AG09319 (cell line): ENCODE data around the gene SURF6.
"Not testable (repeated sequence)": the region's sequence is repeated elsewhere in the genome, so short reads cannot be mapped to it uniquely, and the experiment has no call there.

Source experiments
- DNase-seq: peaks from one replicate; pipeline ENCODE4 v3.0.0-alpha.2; 2010; ENCODE audit warnings: low read depth; ENCODE audit errors: extremely low read depth
- TF ChIP-seq, protein P1 (sequence below): IDR thresholded peaks from 2 replicates; pipeline ENCODE4 v1.5.1; 2011; ENCODE audit warnings: low read depth, mild to moderate bottlenecking, inconsistent platforms, low read length, moderate library complexity

SURF6 gene

DNA sequence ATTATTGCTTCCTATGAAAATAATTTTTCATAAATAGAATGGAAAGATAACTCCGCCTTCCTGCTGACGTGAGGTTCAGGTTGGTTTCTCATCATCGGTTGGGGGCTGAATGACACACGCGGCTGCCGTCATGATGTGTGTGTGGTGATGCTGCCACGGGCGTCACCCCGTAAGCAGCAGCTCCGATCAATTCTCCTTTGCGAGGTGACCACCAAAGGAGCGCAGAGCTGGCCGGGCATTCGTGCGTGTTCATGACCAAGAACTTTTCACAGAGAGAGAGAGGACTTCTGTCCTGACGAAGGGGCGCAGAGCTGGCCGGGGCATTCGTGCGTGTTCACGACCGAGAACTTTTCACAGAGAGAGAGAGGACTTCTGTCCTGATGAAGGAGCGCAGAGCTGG is 30.3 kb downstream of the SURF6 start:
- TF ChIP-seq, protein P1, sequence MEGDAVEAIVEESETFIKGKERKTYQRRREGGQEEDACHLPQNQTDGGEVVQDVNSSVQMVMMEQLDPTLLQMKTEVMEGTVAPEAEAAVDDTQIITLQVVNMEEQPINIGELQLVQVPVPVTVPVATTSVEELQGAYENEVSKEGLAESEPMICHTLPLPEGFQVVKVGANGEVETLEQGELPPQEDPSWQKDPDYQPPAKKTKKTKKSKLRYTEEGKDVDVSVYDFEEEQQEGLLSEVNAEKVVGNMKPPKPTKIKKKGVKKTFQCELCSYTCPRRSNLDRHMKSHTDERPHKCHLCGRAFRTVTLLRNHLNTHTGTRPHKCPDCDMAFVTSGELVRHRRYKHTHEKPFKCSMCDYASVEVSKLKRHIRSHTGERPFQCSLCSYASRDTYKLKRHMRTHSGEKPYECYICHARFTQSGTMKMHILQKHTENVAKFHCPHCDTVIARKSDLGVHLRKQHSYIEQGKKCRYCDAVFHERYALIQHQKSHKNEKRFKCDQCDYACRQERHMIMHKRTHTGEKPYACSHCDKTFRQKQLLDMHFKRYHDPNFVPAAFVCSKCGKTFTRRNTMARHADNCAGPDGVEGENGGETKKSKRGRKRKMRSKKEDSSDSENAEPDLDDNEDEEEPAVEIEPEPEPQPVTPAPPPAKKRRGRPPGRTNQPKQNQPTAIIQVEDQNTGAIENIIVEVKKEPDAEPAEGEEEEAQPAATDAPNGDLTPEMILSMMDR, result no peak
- DNase-seq, result no peak

GRCh38 chr9:133304477-133305377 is 31.3 kb downstream of the SURF6 start:
- no peak for DNase-seq
- TF ChIP-seq, protein P1, result no peak

GRCh38 chr9:133304158-133304470 is 31.9 kb downstream of the SURF6 start:
- no peak for DNase-seq
- TF ChIP-seq, protein P1, result no peak

DNA sequence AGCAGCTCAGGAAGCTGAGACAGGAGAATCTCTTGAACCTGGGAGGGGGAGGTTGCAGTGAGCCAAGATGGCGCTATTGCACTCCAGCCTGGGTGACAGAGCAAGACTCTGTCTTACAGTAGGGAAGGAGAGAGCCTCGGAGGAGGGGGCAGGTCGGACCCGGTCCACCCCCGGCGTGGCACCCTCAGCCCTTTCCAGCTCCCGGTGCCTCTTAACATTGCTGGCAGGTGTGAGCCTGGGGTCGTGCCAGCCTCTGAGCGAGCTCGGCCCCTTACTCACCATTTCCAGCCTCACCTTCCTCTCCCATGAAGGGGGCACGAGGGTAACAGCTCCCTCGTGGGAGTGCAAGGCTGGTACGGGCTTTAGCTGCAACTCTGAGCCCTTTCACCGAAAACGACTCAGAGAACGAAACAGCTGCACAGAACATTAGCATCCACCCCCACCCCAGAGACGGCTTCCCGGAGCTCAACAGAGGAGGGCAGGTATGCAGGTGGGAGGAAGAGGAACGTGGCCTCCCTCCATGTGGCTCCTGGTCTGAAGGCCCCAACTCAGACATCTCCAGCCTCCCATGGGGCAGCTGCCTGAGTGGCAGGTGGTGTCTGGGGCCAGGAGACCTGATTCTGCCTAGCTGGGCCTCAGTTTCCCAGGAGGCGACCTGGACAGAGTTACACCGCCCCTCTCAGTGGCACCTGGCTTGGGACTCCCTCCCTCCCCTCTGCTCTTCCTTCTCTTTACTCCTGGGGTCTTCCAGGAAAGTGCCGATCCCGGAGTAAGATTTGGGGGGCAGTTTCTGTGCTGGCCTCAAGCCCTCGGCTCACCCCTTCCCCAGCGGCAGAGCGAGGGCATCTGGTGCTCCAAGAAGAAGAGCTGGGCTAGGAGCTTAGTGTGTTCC is 32.5 kb downstream of the SURF6 start:
- TF ChIP-seq, protein P1, result no peak
- no peak for DNase-seq

DNA sequence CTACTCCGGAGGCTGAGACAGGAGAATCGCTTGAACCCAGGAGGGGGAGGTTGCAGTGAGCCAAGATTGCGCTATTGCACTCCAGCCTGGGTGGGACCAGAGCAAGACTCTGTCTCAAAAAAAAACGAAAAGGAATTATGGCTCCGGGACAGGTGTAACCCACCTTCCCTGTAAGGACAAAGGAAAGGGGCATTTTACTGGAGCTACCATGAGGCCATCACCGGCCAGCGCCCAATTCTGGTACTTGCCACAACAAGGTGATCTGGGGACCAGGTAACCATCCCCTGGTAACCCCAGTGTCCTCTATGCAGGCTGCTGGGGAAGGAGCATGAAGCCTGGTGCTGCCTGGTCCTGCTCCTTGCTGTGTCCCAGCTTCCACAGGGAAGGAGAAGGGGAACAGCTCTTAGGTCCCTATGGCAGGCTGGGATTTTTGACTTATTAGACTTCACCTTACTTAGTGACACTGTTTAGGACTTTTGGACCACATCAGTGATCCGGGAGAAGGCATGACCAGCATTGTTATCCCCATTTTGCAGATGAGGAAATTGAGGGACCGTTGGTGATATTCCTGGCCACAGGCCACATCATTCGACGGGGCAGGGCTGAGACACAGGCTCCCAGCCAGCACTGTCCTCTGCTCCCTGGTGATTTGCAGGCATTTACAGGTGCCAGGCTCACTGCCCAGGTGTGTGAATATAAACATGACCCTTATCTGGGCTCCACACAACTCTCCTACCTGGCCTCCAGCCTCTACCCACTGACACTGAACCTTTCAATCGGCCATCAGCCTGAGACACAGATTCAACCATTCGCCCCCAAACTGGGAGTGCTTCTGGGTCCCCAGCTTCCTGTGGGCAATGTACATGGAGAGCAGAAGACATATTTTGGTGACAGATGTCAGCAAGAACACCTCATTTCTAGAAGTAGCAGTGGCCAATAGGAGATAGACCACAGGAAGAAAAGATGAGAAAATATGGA is 34.4 kb downstream of the SURF6 start:
- no peak for DNase-seq
- TF ChIP-seq, protein P1, result no peak

DNA sequence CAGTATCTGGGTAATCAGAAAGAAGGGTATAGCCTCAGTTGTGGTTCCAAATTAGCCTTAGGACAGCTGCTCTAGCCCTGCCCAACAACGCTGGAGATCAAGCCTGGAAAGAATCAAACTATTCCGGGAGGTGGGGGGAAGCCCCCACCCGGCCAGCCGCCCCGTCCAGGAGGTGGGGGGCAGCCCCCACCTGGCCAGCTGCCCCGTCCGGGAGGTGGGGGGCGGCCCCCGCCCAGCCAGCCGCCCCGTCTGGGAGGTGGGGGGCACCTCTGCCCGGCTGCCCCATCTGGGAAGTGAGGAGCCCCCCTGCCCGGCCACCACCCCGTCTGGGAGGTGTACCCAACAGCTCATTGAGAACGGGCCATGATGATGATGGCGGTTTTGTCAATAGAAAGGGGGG is 36.0 kb downstream of the SURF6 start:
- not testable (repeated sequence) for DNase-seq

DNA sequence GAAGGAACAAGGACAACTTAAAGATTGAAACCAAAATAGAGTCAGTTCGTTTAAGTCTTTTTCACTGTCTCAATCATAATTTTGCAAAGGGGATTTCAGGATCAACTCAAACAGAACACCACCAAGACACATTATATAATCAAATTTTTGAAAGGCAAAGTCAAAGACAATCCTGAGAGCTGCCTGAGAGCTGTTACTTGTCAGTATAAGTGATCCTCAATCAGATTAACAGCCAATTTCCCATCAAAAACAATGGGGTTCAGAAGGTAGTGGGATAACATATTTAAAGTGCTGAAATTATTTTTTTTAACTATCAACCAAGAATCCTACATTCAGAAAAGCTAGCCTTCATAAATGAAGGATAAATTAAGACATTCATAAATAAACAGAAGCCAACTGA is 41.7 kb downstream of the SURF6 start:
- no peak for DNase-seq
- TF ChIP-seq, protein P1, result no peak
